ENCODE measurements around the gene ZNF732. TPM values are rescaled to one million over a fixed set of nuclear protein-coding genes. Genes with fewer than 3 reads are reported as not detected.

The ZNF732 gene
- total and polyA plus RNA-seq, 2 of the 8 experiments (the other 6 are each of a cell fraction or from before 2014, with no cell fraction given) = 1.9 to 35.7 TPM

GRCh38 chr4:335515-335914 lies 30.2 kb upstream of the ZNF732 start:
- CTCF ChIA-PET (ENCODE audit: partially characterized antibody) = no interaction called here
- FAIRE-seq = no peak

More at GRCh38 chr4:335515-335914, 30.2 kb upstream of the ZNF732 start:
- peaks cover 13% of the 10 kb centered on the region for H3K23me2 ChIP-seq (ENCODE audit: low read depth, low read length)
- no peak overlapping the region for H3K9ac ChIP-seq (replicated peaks in 1 of 4; ENCODE audit: extremely low read depth in 1 of 4, low read depth in 3 of 4, low read length in 3 of 4)
- no peaks in the 10 kb centered on the region for H3K36me3 ChIP-seq (ENCODE audit: control insufficient read depth in 2 of 4, insufficient read depth in 4 of 4, low read length in 3 of 4)
- no peak overlapping the region for H3K4me3 ChIP-seq (ENCODE audit: extremely low read depth in 1 of 4, insufficient read depth in 2 of 4, low read depth in 3 of 4, low read length in 4 of 4)
- peak overlapping the region in 1 of 2 experiments; percentile 81; a peak in 1 of 4 replicates for H3K4me2 ChIP-seq (ENCODE audit: insufficient read depth in 1 of 2, low read depth in 2 of 2, low read length in 2 of 2)
- H3K79me2 ChIP-seq (ENCODE audit: control insufficient read depth in 1 of 2, insufficient read depth in 2 of 2, low read length in 2 of 2) = peaks cover 10 to 28% of the 10 kb centered on the region in 2 experiments
- 72% methylated on average over 2 of the region's 2 CpGs; no CpG with 5 or more reads in 1 of the 2 experiments for WGBS, 2 experiments (ENCODE audit: extremely low coverage in 1 of 2, insufficient coverage in 1 of 2, insufficient read length in 1 of 2, insufficient replicate concordance in 2 of 2, low coverage in 1 of 2, low lambda C conversion rate in 2 of 2, missing lambda C conversion rate in 1 of 2)
- H2AK5ac ChIP-seq (ENCODE audit: low read depth, low read length) = no peak overlapping the region
- TF ChIP-seq POLR2A (IDR thresholded peaks at IDR 0.05; ENCODE audit: control extremely low read depth in 1 of 2, low read depth in 2 of 2, low read length in 2 of 2) (no peak), POLR2AphosphoS5 (IDR thresholded peaks at IDR 0.05; ENCODE audit: low read depth, low read length) (no peak), USF2 (IDR thresholded peaks at IDR 0.05; ENCODE audit: low read length) (no peak)
- H2BK5ac ChIP-seq (ENCODE audit: low read depth, low read length) = no peak overlapping the region
- H4K8ac ChIP-seq (ENCODE audit: extremely low read depth, insufficient read depth, low read length) = no peak overlapping the region
- H2BK120ac ChIP-seq (replicated peaks; ENCODE audit: low read depth, low read length) = no peak overlapping the region
- no peak overlapping the region for H2BK12ac ChIP-seq (ENCODE audit: low read depth, low read length)
- no peak overlapping the region for H3K14ac ChIP-seq (ENCODE audit: insufficient read length)
- H3K27me3 ChIP-seq (replicated peaks in 1 of 4; ENCODE audit: control insufficient read depth in 3 of 4, extremely low read depth in 1 of 4, insufficient read depth in 3 of 4, low read length in 3 of 4) = peaks cover 0 to 11% (median 6%) of the 10 kb centered on the region in 4 experiments; a peak in 5 of 7 replicates
- POLR2A ChIA-PET (ENCODE audit: partially characterized antibody) = no interaction called here
- H3K9me3 ChIP-seq (ENCODE audit: insufficient read depth in 2 of 2, low read depth in 1 of 2, low read length in 1 of 2) = no peaks in the 10 kb centered on the region; a peak in 1 of 4 replicates
- H3K56ac ChIP-seq (replicated peaks; ENCODE audit: insufficient read length, low read depth, low read length) = no peak overlapping the region
- H2AFZ ChIP-seq (ENCODE audit: low read length) = no peak overlapping the region
- H3K4me1 ChIP-seq (replicated peaks in 1 of 4; ENCODE audit: control insufficient read depth in 3 of 4, insufficient read depth in 4 of 4, low read length in 3 of 4) = peaks cover 2 to 11% (median 4%) of the 10 kb centered on the region in 4 experiments; a peak in 6 of 7 replicates
- no peak overlapping the region for H2BK20ac ChIP-seq (ENCODE audit: low read length)
- H4K20me1 ChIP-seq (replicated peaks in 1 of 2; ENCODE audit: control insufficient read depth in 1 of 2, insufficient read depth in 2 of 2, low read length in 2 of 2) = peaks cover 0 to 12% of the 10 kb centered on the region in 2 experiments
- H3K79me1 ChIP-seq (ENCODE audit: low read depth, low read length) = peaks cover 16% of the 10 kb centered on the region
- H3K4ac ChIP-seq (replicated peaks; ENCODE audit: insufficient read length, low read depth, low read length) = no peak overlapping the region
- no peak overlapping the region for H2BK15ac ChIP-seq (ENCODE audit: low read length)
- no peak overlapping the region for H4K5ac ChIP-seq (ENCODE audit: insufficient read length, low read depth, low read length)
- no peak overlapping the region for H4K91ac ChIP-seq (replicated peaks; ENCODE audit: insufficient read length, low read length)
- no peak for DNase-seq (ENCODE audit: low read depth in 1 of 2, low spot score in 2 of 2)
- H3K27ac ChIP-seq (ENCODE audit: low read depth, low read length) = no peak overlapping the region
- no peak overlapping the region for H3K18ac ChIP-seq (ENCODE audit: extremely low read depth, low read length)
- no peak overlapping the region for H3K23ac ChIP-seq (ENCODE audit: insufficient read length)

Data from H1 (cell line).